NCI-H1105 (cell line): ENCODE data around the gene PLEKHG2.

Experiments
- DNase-seq: peaks from one replicate; lab custom pipeline; 2025; lab: John Stamatoyannopoulos, UW

PLEKHG2 gene

DNA sequence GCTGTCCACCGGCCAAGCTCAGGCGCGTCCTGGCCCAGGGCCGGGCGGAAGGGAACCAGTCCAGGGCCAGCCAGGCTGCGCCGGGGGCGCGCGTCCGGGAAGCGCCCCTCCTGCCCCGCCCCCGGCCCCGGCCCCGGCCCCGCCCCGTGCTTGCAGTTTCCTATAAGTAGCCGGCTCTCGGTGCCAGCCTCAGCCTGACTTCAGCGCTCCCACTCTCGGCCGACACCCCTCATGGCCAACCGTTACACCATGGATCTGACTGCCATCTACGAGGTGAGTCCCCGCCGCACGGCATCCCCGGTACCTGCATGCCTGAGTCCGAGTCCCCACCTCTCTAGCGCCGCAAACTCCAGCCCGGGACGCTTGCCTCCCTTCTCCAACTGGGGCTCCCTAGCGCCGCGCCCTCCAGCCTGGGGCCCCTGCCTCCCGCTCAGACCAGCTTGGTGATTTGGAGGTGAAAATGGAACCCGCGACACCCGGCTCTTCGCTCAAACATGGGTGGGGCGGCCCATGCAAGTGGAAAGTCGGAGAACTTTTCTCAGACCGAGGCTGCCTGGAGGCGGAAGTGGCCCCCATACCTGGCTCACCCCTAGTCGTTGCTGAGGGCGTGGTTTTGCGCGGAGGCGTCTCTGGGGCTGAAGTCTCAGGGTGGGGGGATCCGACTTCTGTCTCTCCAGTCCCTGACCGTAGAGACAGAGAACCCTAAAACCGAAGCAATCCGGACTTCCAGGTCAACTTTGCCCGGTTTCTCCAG, 5.6 kb upstream of the PLEKHG2 start, which contains the start of gene ZFP36:
Gene ZFP36, plus strand, starts transcription at position 192 of the 754 bp plus-strand sequence. Its CDS starts 58 bp downstream, at position 250.
- peak; percentile 53 for DNase-seq

DNA sequence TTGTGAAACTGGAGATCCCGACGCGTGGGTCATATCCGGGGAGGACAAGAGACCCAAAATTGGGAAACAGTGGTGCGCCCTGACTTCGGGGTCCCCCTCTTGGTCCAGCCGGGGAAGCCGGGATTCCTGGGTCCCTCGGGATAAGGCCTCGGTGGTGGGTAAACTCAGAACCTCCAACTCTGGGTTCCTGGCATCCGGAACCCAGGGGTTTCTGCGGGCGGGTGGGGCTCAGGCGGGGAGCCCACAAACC, 5.1 kb upstream of the PLEKHG2 start:
- DNase-seq, result no peak

DNA sequence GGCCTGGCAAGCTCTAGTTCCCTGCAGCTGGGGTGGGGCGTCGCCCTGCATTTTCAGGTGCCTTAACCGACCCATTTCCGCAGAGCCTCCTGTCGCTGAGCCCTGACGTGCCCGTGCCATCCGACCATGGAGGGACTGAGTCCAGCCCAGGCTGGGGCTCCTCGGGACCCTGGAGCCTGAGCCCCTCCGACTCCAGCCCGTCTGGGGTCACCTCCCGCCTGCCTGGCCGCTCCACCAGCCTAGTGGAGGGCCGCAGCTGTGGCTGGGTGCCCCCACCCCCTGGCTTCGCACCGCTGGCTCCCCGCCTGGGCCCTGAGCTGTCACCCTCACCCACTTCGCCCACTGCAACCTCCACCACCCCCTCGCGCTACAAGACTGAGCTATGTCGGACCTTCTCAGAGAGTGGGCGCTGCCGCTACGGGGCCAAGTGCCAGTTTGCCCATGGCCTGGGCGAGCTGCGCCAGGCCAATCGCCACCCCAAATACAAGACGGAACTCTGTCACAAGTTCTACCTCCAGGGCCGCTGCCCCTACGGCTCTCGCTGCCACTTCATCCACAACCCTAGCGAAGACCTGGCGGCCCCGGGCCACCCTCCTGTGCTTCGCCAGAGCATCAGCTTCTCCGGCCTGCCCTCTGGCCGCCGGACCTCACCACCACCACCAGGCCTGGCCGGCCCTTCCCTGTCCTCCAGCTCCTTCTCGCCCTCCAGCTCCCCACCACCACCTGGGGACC, 4.6 kb upstream of the PLEKHG2 start:
- no peak for DNase-seq

DNA sequence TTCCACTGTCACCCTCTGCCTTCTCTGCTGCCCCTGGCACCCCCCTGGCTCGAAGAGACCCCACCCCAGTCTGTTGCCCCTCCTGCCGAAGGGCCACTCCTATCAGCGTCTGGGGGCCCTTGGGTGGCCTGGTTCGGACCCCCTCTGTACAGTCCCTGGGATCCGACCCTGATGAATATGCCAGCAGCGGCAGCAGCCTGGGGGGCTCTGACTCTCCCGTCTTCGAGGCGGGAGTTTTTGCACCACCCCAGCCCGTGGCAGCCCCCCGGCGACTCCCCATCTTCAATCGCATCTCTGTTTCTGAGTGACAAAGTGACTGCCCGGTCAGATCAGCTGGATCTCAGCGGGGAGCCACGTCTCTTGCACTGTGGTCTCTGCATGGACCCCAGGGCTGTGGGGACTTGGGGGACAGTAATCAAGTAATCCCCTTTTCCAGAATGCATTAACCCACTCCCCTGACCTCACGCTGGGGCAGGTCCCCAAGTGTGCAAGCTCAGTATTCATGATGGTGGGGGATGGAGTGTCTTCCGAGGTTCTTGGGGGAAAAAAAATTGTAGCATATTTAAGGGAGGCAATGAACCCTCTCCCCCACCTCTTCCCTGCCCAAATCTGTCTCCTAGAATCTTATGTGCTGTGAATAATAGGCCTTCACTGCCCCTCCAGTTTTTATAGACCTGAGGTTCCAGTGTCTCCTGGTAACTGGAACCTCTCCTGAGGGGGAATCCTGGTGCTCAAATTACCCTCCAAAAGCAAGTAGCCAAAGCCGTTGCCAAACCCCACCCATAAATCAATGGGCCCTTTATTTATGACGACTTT, 3.9 kb upstream of the PLEKHG2 start:
- peak; percentile 11 for DNase-seq

DNA sequence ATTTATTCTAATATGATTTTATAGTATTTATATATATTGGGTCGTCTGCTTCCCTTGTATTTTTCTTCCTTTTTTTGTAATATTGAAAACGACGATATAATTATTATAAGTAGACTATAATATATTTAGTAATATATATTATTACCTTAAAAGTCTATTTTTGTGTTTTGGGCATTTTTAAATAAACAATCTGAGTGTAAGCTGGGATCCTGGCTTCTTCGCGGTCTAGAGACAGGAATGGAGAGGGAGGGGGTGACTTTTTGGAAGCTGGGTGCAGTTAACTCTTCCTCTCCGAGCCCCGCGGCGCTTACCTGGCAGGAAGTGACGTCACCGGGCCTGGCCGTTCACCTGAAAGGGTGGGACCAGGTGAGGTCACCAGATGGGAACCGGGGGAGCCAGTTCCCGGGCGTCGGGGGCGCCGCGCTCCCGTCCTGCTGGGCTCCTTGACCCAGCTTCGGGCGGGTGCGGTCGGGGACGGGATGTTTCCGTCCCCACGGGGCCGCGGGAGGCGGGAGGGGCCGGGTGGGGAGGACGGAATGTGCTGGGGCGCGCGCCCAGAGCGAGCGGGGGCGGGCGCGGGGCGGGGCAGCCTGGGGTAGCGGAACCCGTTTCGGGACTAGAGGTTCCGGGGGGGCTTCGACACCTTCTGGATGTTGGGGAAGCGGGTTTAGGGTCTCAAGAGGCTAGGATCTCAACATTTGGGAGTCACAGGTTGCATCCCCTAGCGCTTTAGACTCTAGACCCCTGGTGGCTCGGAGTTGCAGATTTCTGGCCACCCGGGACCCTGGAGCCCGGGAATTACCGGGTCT, 3.1 kb upstream of the PLEKHG2 start:
- peak; percentile 98 for DNase-seq

DNA sequence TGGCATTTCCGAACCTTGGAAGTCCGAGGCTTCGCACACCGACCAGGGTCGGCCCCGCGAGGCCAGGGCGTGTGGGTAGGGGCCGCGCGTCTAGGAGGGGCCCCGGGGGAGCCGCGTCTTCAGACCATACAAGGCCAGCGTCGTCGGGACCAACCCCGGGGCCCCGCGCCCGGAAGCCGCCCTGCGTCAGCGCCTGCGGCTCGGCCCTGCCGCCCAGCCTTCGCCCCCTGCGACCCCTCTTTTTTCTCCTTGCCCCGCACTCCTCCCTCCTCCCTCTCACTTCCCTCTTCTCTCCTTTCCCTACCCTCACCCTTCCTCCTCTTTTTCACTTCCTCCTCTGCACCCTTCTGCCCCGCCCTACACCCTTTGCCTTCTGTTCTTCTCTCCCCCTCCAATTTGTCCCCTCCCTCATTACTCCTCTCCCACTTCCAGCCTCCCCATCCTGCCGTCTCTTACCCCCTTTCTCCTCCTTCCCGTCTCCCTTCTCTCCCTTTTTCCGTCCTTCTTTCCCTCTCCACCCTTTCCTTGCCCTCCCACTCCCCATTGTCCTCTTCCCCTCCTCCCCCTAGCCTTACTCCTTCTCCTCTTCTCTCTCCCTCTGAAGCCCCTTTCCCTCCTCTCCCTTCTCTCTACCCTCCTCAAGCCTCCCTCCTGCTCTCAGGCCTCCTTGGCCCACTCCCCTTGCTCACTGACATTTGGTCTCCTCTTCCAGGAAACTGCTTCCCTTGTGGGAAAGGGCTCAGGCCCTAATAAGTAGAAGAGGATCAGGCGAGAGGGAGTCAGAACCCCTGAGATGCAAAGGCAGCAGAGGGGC, 2.2 kb upstream of the PLEKHG2 start:
- DNase-seq, result peak; percentile 28

DNA sequence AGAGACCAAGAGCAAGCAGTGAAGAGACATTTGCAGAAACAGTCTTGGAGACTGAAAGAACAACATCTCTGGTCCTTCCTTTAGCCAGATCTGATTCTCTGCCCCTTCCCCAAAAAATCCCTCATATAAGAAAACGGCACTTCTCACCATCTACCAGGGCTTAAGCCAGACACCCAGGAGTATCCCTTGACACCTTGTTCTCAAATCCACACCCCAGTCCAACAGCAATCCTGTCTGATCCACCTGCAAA, 1.7 kb upstream of the PLEKHG2 start:
- no peak for DNase-seq

DNA sequence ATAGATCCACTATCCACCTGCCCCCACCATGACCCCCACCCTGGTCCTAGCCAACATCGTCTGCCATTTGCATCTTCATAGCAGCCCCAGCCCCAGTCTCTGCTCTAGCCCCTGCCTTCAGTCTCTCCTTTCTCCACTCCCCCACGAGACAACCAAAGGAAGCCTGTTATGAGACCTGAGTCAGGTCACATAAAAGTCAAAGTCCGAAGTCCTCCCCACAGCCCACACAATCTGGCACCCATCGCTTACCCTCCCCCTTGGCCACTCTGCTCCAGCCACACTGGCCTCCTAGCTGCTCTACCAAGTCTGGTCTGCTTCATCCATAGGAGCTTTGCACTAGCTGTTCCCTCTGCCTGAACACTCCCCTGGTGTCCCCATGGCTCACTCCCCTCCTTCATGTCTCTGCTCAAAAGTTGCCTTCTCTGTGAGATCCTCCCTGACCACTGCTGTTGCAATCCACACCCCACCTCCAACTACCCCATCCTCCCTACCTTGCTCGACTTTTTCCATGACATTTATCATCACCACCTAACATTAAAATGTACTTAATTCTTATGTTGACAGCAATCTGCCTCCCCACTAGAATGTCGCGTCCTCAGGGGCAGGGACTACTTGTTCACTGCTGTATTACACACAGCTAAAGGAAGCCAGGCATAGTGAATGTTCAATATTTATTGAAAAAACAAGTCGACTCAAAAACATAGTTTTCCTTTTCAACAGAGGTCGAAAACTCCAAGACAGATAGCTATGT, 1.2 kb upstream of the PLEKHG2 start:
- no peak for DNase-seq

DNA sequence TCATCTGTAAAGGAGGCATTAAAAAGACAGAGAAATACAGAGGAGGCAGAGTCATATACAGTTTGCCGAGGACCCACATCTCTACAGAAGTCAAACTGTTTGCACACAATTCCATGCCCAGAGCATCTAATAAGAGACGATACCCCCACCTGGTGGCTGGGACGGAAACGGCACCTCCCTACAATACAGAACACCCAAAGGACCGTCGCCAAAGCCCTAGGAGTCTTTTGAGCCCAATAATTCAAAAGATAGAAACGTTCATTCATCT, 703 bp upstream of the PLEKHG2 start:
- DNase-seq, result peak; percentile 84

DNA sequence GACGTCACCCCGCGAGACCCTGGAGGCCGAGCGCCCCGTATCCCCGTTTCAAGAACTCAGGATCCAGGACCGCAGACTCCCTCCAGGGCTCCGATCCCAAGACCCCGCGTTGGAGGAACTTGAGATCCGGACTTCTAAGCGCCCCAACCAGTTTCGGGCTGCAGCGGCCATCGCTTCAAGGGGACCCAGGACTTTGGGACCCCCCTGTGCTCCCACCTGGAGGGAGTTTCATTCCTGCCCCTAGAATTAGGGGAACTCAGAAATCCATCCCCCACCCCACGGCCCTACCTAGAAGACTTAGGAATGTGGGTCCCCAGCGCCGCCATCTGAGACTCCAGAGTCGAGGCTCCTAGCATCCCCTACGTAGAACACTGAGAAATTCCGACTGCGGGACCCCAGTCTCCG, 400 bp downstream of the PLEKHG2 start:
- DNase-seq, result no peak

DNA sequence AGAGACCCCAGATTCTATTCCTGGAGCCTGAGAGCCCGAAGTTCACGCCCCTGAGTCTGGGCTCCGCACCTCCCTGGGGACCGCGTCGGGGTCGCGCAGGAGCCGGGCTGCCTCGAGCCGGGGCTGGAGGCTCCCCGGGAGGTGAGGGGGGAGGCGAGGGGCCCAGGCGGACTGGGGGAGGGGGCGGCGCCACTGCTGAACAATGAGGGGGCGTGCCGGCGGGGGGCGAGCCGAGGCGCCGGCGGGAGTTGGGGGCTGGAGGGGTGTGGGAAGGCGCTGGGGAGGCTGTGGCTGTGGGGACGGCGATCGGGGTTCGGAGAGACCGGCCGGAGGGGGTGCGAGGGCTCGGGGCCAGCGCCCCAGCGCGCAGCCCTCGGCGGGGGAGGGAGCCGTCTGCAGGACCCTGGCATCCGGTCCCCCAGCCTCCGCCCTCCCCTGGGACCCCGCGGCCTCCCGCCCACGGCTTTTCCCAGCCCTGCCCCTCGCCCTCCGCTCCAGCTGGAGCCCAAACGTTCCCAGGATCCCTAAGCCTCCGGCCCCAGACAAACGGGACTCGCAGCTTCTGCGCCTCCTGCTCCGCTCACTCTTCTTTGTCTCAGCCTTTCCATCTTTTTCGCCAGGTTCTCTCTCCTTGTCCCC, 922 bp downstream of the PLEKHG2 start:
- peak; percentile 43 for DNase-seq

DNA sequence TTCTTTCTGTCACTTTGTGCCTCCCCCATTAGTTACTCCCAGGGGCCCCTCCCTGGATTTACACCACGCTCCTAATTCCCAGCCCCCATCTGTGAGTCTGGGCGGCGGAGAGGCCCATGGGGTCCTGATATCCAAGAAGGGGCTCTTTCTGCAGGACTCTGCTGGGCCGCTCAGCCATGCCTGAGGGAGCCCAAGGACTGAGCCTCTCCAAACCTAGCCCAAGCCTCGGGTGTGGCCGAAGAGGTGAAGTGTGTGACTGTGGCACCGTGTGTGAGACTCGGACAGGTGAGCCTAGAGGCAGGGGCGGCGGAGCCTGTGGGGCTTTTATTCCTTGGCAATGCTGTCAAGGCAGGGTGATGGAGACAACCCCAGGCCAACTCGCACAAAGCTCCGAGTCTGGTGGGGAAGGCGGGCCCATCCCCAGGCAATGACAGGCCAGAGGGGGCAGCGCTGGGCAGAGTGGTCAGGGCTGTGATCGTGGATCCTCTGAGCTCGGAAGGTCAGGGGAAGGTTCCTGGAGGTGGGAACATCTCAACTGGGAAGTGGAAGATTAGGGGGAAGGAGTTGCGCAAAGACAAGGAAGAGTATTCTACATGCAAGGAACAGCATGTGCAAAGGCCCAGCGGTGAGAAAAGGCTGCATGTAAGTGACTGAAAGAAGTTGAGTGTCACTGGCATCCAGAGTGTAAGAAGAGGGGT, 1.6 kb downstream of the PLEKHG2 start:
- no peak for DNase-seq

DNA sequence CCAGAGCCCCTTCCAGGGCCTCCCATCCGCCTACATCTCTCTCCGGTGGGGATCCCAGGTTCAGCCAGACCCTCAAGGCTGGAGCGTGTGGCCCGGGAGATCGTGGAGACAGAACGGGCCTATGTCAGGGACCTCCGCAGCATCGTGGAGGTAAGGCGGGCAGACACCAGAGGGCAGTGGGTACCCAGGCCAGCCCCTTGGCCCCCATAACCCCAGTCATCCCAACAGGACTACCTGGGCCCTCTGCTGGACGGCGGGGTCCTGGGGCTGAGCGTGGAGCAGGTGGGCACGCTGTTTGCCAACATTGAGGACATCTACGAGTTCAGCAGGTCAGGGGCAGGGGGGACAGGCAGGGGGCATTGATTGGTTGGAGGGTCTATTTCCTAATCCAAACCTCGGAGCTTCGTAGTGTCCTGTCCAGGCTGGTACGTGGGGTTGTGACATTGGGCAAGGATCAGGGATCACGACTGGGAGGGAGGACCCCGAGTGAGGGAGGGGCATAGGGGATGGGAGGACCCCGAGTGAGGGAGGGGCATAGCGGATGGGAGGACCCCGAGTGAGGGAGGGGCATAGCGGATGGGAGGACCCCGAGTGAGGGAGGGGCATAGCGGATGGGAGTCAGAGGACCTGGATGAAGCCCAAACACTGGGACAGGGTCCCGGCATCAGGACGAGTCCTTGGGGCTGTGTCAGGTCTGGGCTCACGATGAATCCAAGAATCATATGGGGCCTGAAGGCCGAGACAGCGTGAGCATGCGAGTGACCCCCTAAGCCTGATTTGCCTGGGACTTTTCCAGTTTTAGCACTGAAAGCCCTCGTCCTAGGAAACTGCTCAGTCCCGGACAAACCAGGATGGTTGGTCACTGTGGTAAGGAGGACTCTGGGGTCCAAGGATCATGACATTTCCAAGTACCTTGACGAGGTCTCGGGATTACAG, 2.9 kb downstream of the PLEKHG2 start:
- DNase-seq, result no peak

DNA sequence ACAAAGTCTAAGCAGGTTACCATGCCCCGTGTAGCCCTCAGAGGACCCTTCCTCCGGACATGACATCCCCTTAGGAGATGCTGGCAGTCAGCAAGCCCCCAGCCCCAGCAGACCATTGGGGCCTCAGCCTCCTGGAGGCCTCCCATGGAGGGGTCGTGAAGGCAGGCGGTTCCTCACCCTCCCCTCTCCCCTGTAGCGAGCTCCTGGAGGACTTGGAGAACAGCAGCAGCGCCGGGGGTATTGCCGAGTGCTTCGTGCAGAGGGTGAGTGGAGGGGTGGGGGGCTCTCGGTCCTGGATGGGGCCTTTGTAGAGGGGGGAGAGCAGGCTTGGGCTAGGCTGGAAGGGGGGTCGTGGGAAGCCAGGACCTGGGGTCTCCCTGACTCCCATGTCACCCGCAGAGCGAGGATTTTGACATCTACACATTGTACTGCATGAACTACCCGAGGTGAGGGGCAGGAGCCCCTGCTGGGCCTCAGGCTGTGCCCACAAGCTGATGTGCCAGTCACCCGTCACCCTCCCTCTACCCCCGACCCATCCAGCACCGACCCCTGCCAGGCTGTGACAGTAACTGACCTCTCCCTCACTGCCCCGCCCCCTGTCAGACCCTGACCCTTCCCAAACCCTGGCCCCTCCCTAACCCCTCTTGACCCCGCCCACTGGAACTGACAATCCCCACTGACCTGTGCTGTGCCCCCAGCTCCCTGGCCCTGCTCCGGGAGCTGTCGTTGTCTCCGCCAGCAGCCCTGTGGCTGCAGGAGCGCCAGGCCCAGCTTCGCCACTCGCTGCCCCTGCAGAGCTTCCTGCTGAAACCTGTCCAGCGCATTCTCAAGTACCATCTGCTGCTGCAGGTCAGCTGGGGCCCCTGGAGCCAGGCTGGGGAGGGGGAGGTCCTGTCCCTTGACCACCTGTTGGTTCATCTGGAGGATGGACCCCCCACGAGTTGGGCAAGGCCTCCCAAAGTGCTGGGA, 4.0 kb downstream of the PLEKHG2 start:
- no peak for DNase-seq

DNA sequence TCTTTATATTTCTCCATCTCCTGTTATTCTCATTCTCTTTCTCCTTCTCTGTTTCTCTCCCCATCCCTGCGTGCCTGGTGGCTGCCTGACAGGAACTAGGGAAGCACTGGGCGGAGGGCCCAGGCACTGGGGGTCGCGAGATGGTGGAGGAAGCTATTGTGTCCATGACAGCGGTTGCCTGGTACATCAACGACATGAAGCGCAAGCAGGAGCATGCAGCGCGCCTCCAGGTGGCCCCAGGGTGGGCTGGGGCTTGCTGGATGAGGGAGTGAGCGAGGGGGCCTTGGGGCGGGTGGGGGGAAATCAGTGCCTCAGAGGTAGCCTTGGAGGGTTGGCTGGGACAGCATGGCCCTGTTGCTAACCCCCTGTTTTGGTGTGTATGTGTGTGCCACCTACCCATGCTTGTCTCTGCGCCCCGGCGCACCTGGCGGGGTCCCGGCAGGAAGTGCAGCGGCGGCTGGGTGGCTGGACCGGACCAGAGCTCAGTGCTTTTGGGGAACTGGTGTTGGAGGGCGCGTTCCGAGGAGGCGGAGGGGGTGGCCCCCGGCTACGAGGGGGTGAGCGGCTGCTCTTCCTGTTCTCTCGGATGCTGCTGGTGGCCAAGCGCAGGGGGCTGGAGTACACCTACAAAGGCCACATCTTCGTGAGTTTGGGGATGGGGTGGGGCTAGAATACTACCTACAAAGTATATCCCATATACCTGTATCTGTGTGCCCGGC, 5.2 kb downstream of the PLEKHG2 start:
- no peak for DNase-seq

DNA sequence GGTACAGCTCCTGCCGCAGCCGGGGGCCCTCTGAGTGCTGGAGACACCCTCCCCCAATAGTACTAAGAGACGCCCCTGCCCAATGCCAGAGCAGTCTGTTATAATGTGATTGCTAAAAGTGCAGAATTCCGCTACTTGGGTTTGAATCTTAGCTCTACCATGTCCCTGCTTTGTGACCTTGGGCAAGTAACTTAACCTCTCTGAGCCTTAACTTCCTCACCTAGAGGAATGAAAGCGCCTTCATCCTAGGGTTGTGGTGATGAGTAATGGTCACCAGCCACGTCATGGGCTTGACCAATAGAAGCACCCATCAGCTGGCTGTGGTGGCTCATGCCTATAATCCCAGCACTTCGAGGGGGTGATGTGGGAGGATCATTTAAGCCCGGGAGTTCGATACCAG, 6.5 kb downstream of the PLEKHG2 start:
- no peak for DNase-seq

DNA sequence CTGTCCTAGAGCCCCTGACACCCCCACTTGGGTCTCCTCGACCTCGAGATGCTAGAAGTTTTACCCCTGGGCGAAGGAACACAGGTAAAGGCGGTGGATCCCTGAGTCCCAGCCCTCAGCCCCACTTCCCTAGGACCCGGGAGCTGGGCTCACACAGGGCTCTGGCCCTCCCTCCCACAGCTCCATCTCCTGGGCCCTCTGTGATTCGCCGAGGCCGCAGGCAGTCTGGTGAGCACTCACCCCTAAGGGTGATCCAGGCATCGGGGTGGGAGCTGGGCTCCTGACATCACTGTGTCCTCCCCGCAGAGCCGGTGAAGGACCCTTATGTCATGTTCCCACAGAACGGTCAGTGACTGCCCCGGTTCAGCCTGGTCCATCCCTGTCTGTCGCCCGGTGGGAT, 8.3 kb downstream of the PLEKHG2 start:
- no peak for DNase-seq
